H9 (cell line): Measurements from ENCODE around the gene GOLT1A. TPM values are rescaled to one million over a fixed set of nuclear protein-coding genes. Genes with fewer than 3 reads are reported as not detected.
A peak's percentile ranks its signal among the peaks of the same experiment; 100 is the strongest.

Experiments used
- DNase-seq: peaks from one replicate; pipeline ENCODE4 v3.0.0-alpha.2; 2017
- H2AFZ ChIP-seq: one replicate; pipeline ENCODE4 v1.6.1; 2013; ENCODE audit warnings: mild to moderate bottlenecking, low read length, control low read depth, moderate library complexity
- H2AK5ac ChIP-seq: 2 replicates; pipeline ENCODE4 v1.6.1; 2013; ENCODE audit warnings: low read length, control low read depth, mixed read lengths; ENCODE audit not compliant: insufficient read length
- H2BK120ac ChIP-seq: one replicate; pipeline ENCODE4 v1.6.1; 2013; ENCODE audit warnings: low read depth, mild to moderate bottlenecking, low read length, control low read depth, inconsistent platforms; ENCODE audit not compliant: poor library complexity, severe bottlenecking
- H2BK12ac ChIP-seq: 2 replicates; pipeline ENCODE4 v1.6.1; 2013; ENCODE audit warnings: low read length, control low read depth, mixed read lengths, low read depth; ENCODE audit not compliant: insufficient read length
- H2BK15ac ChIP-seq: 2 replicates; pipeline ENCODE4 v1.6.1; 2013; ENCODE audit warnings: low read depth, low read length, control low read depth
- H2BK20ac ChIP-seq: one replicate; pipeline ENCODE4 v1.6.1; 2013; ENCODE audit warnings: low read depth, mild to moderate bottlenecking, low read length, control low read depth, inconsistent platforms; ENCODE audit not compliant: poor library complexity, severe bottlenecking
- H2BK5ac ChIP-seq: 2 replicates; pipeline ENCODE4 v1.6.1; 2013; ENCODE audit warnings: low read length, control low read depth, mixed read lengths; ENCODE audit not compliant: insufficient read length
- H3K14ac ChIP-seq: 2 replicates; pipeline ENCODE4 v1.6.1; 2013; ENCODE audit warnings: low read length, control low read depth; ENCODE audit not compliant: insufficient read depth
- H3K18ac ChIP-seq: 2 replicates; pipeline ENCODE4 v1.6.1; 2013; ENCODE audit warnings: low read depth, mild to moderate bottlenecking, mixed read lengths, low read length, control low read depth; ENCODE audit not compliant: insufficient read length
- H3K23ac ChIP-seq: 2 replicates; pipeline ENCODE4 v1.6.1; 2013; ENCODE audit warnings: low read length, control low read depth, mixed read lengths, low read depth; ENCODE audit not compliant: insufficient read length
- H3K23me2 ChIP-seq: 2 replicates; pipeline ENCODE4 v1.6.1; 2013; ENCODE audit warnings: low read depth, mild to moderate bottlenecking, mixed read lengths, low read length, control low read depth; ENCODE audit not compliant: insufficient read length, poor library complexity, severe bottlenecking
- H3K27ac ChIP-seq: 2 replicates; pipeline ENCODE4 v1.5.1; 2013; ENCODE audit warnings: low read length, control low read depth, mixed read lengths, low read depth; ENCODE audit not compliant: insufficient read length
- H3K27me3 ChIP-seq: 2 replicates; pipeline ENCODE4 v1.6.1; 2013; ENCODE audit warnings: low read length, control low read depth, inconsistent platforms; ENCODE audit not compliant: insufficient read depth
- H3K4ac ChIP-seq: 2 replicates; pipeline ENCODE4 v1.6.1; 2013; ENCODE audit warnings: low read depth, mild to moderate bottlenecking, control low read depth, inconsistent platforms, low read length, moderate library complexity
- H3K4me1 ChIP-seq: 2 replicates; pipeline ENCODE4 v1.6.1; 2013; ENCODE audit warnings: low read length, control low read depth, inconsistent platforms; ENCODE audit not compliant: insufficient read depth
- H3K4me2 ChIP-seq: 2 replicates; pipeline ENCODE4 v1.6.1; 2013; ENCODE audit warnings: low read length, control low read depth, mixed read lengths; ENCODE audit not compliant: insufficient read length, insufficient read depth
- H3K56ac ChIP-seq: 2 replicates; pipeline ENCODE4 v1.6.1; 2013; ENCODE audit warnings: low read depth, mild to moderate bottlenecking, mixed read lengths, low read length, control low read depth; ENCODE audit not compliant: insufficient read length
- H3K79me1 ChIP-seq: 2 replicates; pipeline ENCODE4 v1.6.1; 2013; ENCODE audit warnings: low read depth, mild to moderate bottlenecking, moderate library complexity, low read length, control low read depth, inconsistent platforms; ENCODE audit not compliant: insufficient read depth, poor library complexity, severe bottlenecking
- H3K79me2 ChIP-seq: 2 replicates; pipeline ENCODE4 v1.6.1; 2013; ENCODE audit warnings: low read length, control low read depth, inconsistent platforms; ENCODE audit not compliant: insufficient read depth
- H3K9ac ChIP-seq: 2 replicates; pipeline ENCODE4 v1.6.1; 2013; ENCODE audit warnings: low read length, control low read depth, mixed read lengths; ENCODE audit not compliant: insufficient read length; ENCODE audit errors: extremely low read depth
- H3K9me3 ChIP-seq: one replicate; pipeline ENCODE4 v1.6.1; 2013; ENCODE audit warnings: low read depth, low read length, inconsistent platforms; ENCODE audit not compliant: control insufficient read depth
- H3T11ph ChIP-seq: one replicate; pipeline ENCODE4 v1.6.1; 2013; ENCODE audit warnings: mild to moderate bottlenecking, low read length, control low read depth, inconsistent platforms
- H4K20me1 ChIP-seq: one replicate; pipeline ENCODE4 v1.6.1; 2013; ENCODE audit not compliant: control insufficient read depth, insufficient read length, insufficient read depth
- H4K5ac ChIP-seq: 2 replicates; pipeline ENCODE4 v1.6.1; 2013; ENCODE audit warnings: low read depth, mild to moderate bottlenecking, mixed read lengths, low read length, control low read depth; ENCODE audit not compliant: insufficient read length
- H4K8ac ChIP-seq: replicated peaks from 2 replicates; pipeline ENCODE4 v1.6.1; 2013; ENCODE audit warnings: low read length, control low read depth, mixed read lengths, low read depth; ENCODE audit not compliant: insufficient read length
- H4K91ac ChIP-seq: 2 replicates; pipeline ENCODE4 v1.6.1; 2013; ENCODE audit warnings: low read depth, mild to moderate bottlenecking, moderate library complexity, mixed read lengths, low read length, control low read depth; ENCODE audit not compliant: insufficient read length
- H3K27ac Mint-ChIP-seq, 3 experiments: 2 replicates in 2 of 3; 3 replicates in 1 of 3; pipeline ENCODE4 v1.8.0; 2020 to 2021; ENCODE audit warnings: mixed read lengths in 3 of 3, mild to moderate bottlenecking in 1 of 3, moderate library complexity in 1 of 3
- H3K27me3 Mint-ChIP-seq: 2 replicates; pipeline ENCODE4 v1.8.0; 2021; ENCODE audit warnings: low read depth, mild to moderate bottlenecking, moderate library complexity, mixed read lengths
- H3K36me3 Mint-ChIP-seq, 3 experiments: 2 replicates in 2 of 3; 3 replicates in 1 of 3; pipeline ENCODE4 v1.8.0; 2020 to 2021; ENCODE audit warnings: low read depth in 3 of 3, mixed read lengths in 3 of 3; ENCODE audit not compliant: insufficient read depth in 1 of 3
- H3K4me1 Mint-ChIP-seq, 2 experiments: 2 replicates each; pipeline ENCODE4 v1.8.0; 2020; ENCODE audit warnings: mixed read lengths in 2 of 2
- H3K4me3 Mint-ChIP-seq, 2 experiments: 2 replicates in 1 of 2; 3 replicates in 1 of 2; pipeline ENCODE4 v1.8.0; 2020 to 2021; ENCODE audit warnings: mild to moderate bottlenecking in 2 of 2, mixed read lengths in 2 of 2, moderate library complexity in 1 of 2
- H3K9me3 Mint-ChIP-seq, 2 experiments: 2 replicates in 1 of 2; 3 replicates in 1 of 2; pipeline ENCODE4 v1.8.0; 2020; ENCODE audit warnings: mild to moderate bottlenecking in 2 of 2, mixed read lengths in 2 of 2, moderate library complexity in 1 of 2
- WGBS: extraction: QIAGEN DNeasy Blood & Tissue Kit; methylation state at CpG from one replicate; pipeline ENCODE4 v1.1.7; 2013; ENCODE audit warnings: missing lambda C conversion rate, low lambda C conversion rate, mixed read lengths; ENCODE audit not compliant: insufficient read length; ENCODE audit errors: extremely low coverage; 5-methylcytosine and 5-hydroxymethylcytosine counted together
- total RNA-seq: library from RNA; stranded (reverse); gene quantifications from 2 replicates; pipeline ENCODE4 v1.2.1, GENCODE V29; 2021
- TF ChIP-seq, protein P1 (sequence below): fragments of 200-600 bp; sonication (generic); conservative IDR thresholded peaks from 3 replicates; pipeline ENCODE4 v1.8.0; 2021; ENCODE audit warnings: antibody characterized with exemption, mild to moderate bottlenecking

The GOLT1A gene
- total RNA-seq, 1 experiment from 2014 or later = 4.2 TPM

DNA sequence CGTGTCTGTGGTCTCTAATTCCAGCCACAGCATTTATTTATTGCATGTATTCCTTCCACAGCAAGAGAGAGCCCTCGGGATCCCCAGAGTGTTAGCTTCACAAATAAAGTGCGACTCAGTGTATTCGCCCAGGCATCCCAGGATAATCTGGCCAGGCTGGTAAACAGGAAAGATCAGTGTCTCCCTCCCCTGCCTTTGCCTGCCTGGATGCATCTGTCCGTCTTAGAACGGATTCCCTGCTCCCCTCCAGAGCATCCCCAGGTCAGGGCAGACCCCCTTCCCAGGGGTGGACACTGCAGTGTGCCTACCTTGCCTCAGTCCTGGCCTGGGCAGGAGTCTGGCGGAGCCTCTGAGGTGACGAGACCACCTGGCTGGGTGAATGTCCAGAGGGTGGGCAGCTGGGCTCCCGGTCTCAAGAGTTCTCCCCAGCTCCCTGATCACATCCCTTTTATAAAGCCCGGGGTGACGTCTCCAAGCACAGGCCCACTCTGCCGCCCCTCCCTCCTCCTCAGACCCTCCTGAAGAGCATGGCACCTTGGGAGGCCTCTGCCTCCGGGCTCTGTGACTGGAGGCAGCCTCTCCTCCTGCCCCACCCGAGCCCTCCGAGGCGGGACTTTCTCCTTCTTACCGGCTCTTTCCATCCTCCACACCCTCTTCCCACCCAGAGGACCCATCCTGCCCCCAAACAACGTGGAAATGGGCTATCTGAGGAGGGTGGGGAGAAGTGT lies 17.6 kb downstream of the GOLT1A start, which contains the start of gene KISS1:
KISS1 (minus strand) TSS at position 424 of the 728 bp plus-strand sequence. CDS start 3,615 bp downstream, outside the sequence.
- DNase-seq = no peak
- H2BK120ac ChIP-seq = no peak within 1 kb of the TSS
- no peaks in the 10 kb centered on the region for H3K79me1 ChIP-seq
- H3T11ph ChIP-seq = no peak within 1 kb of the TSS
- H3K4me1 ChIP-seq = no peaks in the 10 kb centered on the region; the same call in 1 of the 2 replicates
- H3K23ac ChIP-seq = peak within 1 kb of the TSS; percentile 8
- H3K9me3 Mint-ChIP-seq = peaks cover 0 to 5% of the 10 kb centered on the region in 2 experiments; a peak in 1 of 5 replicates
- peaks cover 4 to 13% of the 10 kb centered on the region in 2 experiments; a peak in 3 of 4 replicates for H3K4me1 Mint-ChIP-seq
- peaks cover 36% of the 10 kb centered on the region for H3K27me3 Mint-ChIP-seq
- H3K36me3 Mint-ChIP-seq = no peaks in the 10 kb centered on the region; a peak in 2 of 7 replicates
- no peak within 1 kb of the TSS for H3K27ac ChIP-seq
- WGBS = no CpG with 5 or more reads among the region's 18 CpGs
- no peak within 1 kb of the TSS for H2AK5ac ChIP-seq
- H2BK5ac ChIP-seq = no peak within 1 kb of the TSS
- no peak within 1 kb of the TSS for H2BK12ac ChIP-seq
- peak within 1 kb of the TSS; percentile 70 for H4K8ac ChIP-seq
- no peak within 1 kb of the TSS for H3K4me3 Mint-ChIP-seq
- H2BK15ac ChIP-seq = no peak within 1 kb of the TSS
- H4K5ac ChIP-seq = no peak within 1 kb of the TSS
- H3K27me3 ChIP-seq = no peaks in the 10 kb centered on the region
- no peak within 1 kb of the TSS for H3K4ac ChIP-seq
- no peak within 1 kb of the TSS for H3K9ac ChIP-seq
- no peak within 1 kb of the TSS for H3K4me2 ChIP-seq
- no peaks in the 10 kb centered on the region for H3K9me3 ChIP-seq
- peak within 1 kb of the TSS in 2 of 3 experiments; percentile 28 to 68; a peak in 1 of 7 replicates for H3K27ac Mint-ChIP-seq
- H2BK20ac ChIP-seq = no peak within 1 kb of the TSS
- no peak within 1 kb of the TSS; the same call in 1 of the 2 replicates for H3K14ac ChIP-seq
- H3K79me2 ChIP-seq = no peaks in the 10 kb centered on the region
- TF ChIP-seq, protein P1, sequence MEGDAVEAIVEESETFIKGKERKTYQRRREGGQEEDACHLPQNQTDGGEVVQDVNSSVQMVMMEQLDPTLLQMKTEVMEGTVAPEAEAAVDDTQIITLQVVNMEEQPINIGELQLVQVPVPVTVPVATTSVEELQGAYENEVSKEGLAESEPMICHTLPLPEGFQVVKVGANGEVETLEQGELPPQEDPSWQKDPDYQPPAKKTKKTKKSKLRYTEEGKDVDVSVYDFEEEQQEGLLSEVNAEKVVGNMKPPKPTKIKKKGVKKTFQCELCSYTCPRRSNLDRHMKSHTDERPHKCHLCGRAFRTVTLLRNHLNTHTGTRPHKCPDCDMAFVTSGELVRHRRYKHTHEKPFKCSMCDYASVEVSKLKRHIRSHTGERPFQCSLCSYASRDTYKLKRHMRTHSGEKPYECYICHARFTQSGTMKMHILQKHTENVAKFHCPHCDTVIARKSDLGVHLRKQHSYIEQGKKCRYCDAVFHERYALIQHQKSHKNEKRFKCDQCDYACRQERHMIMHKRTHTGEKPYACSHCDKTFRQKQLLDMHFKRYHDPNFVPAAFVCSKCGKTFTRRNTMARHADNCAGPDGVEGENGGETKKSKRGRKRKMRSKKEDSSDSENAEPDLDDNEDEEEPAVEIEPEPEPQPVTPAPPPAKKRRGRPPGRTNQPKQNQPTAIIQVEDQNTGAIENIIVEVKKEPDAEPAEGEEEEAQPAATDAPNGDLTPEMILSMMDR = no peak
- H3K23me2 ChIP-seq = no peaks in the 10 kb centered on the region
- H2AFZ ChIP-seq = no peak within 1 kb of the TSS
- H3K56ac ChIP-seq = no peak within 1 kb of the TSS
- H4K91ac ChIP-seq = no peak within 1 kb of the TSS
- H3K18ac ChIP-seq = no peak within 1 kb of the TSS
- no peaks in the 10 kb centered on the region for H4K20me1 ChIP-seq
